HepG2 (cell line): ENCODE results near the gene HLF. TPM values are rescaled to one million over a fixed set of nuclear protein-coding genes. Genes with fewer than 3 reads are reported as not detected.
A peak's percentile ranks its signal among the peaks of the same experiment; 100 is the strongest.

ENCODE experiments used
- ATF2 ChIP-seq: sonication (generic); formaldehyde crosslinking; IDR thresholded peaks from 2 replicates; pipeline ENCODE4 v1.4.0; 2020; ENCODE audit warnings: missing genetic modification reagents
- BHLHE40 ChIP-seq: IDR thresholded peaks from 2 replicates; pipeline ENCODE4 v1.6.1; 2011; ENCODE audit warnings: low read length, improper control_type of control experiment
- CHCHD3 ChIP-seq: sonication (generic); formaldehyde crosslinking; IDR thresholded peaks from 2 replicates; pipeline ENCODE4 v1.8.0; 2022; ENCODE audit warnings: mild to moderate bottlenecking, missing genetic modification reagents, moderate library complexity
- CTCF ChIP-seq: sonication (generic); formaldehyde crosslinking; IDR thresholded peaks from 2 replicates; pipeline ENCODE4 v1.5.0; 2020; ENCODE audit warnings: mild to moderate bottlenecking, missing genetic modification reagents, moderate library complexity
- ELF1 ChIP-seq: sonication (generic); formaldehyde crosslinking; IDR thresholded peaks from 2 replicates; pipeline ENCODE4 v1.4.0; 2020; ENCODE audit warnings: missing genetic modification reagents
- IRF2 ChIP-seq: IDR thresholded peaks from 2 replicates; pipeline ENCODE4 v1.6.1; 2018; ENCODE audit warnings: missing genetic modification reagents, missing compliant biosample characterization
- MAF1 ChIP-seq: sonication (generic); formaldehyde crosslinking; IDR thresholded peaks from 2 replicates; pipeline ENCODE4 v1.5.0; 2020; ENCODE audit warnings: missing genetic modification reagents, borderline replicate concordance
- MAX ChIP-seq: IDR thresholded peaks from 2 replicates; pipeline ENCODE4 v1.6.1; 2012; ENCODE audit warnings: inconsistent platforms
- MLX ChIP-seq: IDR thresholded peaks from 2 replicates; pipeline ENCODE4 v1.6.1; 2016
- MXD3 ChIP-seq: IDR thresholded peaks from 2 replicates; pipeline ENCODE4 v1.6.1; 2016; ENCODE audit warnings: mild to moderate bottlenecking, missing biosample characterization, missing genetic modification reagents
- NCOA2 ChIP-seq: sonication (generic); formaldehyde crosslinking; IDR thresholded peaks from 2 replicates; pipeline ENCODE4 v1.8.0; 2022; ENCODE audit warnings: inconsistent platforms
- NFRKB ChIP-seq: fragments of 450-650 bp; IDR thresholded peaks from 2 replicates; pipeline ENCODE4 v1.6.1; 2017
- POGZ ChIP-seq: sonication (generic); formaldehyde crosslinking; IDR thresholded peaks from 2 replicates; pipeline ENCODE4 v1.4.0; 2020; ENCODE audit warnings: mild to moderate bottlenecking, missing genetic modification reagents
- RFXAP ChIP-seq: sonication (generic); formaldehyde crosslinking; IDR thresholded peaks from 2 replicates; pipeline ENCODE4 v1.4.0; 2020; ENCODE audit warnings: missing genetic modification reagents, borderline replicate concordance
- TCF12 ChIP-seq, 2 experiments: fragments of 450-650 bp in 1 of 2; sonication (generic) in 1 of 2; formaldehyde crosslinking in 1 of 2; IDR thresholded peaks; 2 replicates each; pipeline versions ENCODE4 v1.6.1 to v1.8.0; 2017 to 2022; ENCODE audit warnings: antibody characterized with exemption in 1 of 2, mild to moderate bottlenecking in 1 of 2, missing genetic modification reagents in 1 of 2, moderate library complexity in 1 of 2
- UBTF ChIP-seq: sonication (generic); formaldehyde crosslinking; IDR thresholded peaks from 2 replicates; pipeline ENCODE4 v1.4.0; 2020; ENCODE audit warnings: mild to moderate bottlenecking, missing genetic modification reagents
- ZBTB46 ChIP-seq: sonication (generic); formaldehyde crosslinking; IDR thresholded peaks from 2 replicates; pipeline ENCODE4 v1.4.0; 2020; ENCODE audit warnings: mild to moderate bottlenecking, missing genetic modification reagents, borderline replicate concordance
- ZFP1 ChIP-seq: IDR thresholded peaks from 2 replicates; pipeline ENCODE4 v1.6.1; 2016
- ZNF264 ChIP-seq: sonication (generic); formaldehyde crosslinking; IDR thresholded peaks from 2 replicates; pipeline ENCODE4 v1.4.0; 2020; ENCODE audit warnings: missing genetic modification reagents
- ZNF451 ChIP-seq: sonication (generic); formaldehyde crosslinking; IDR thresholded peaks from 2 replicates; pipeline ENCODE4 v1.5.0; 2020; ENCODE audit warnings: mild to moderate bottlenecking, missing genetic modification reagents
- polyA plus RNA-seq, 8 experiments: library from polyadenylated mRNA; depleted of rRNA in 3 of 8; stranded (reverse) in 7 of 8; unstranded in 1 of 8; fragments of >200 nt; fragmentation: Illumina TruSeq in 4 of 8; extraction: Trizol in 4 of 8; gene quantifications; 2 replicates each; pipeline versions ENCODE4 v1.2.1 to v1.2.3, GENCODE V29; 2011 to 2016; ENCODE audit warnings: low read depth in 4 of 8, missing spikeins in 1 of 8, mixed read lengths in 1 of 8; ENCODE audit not compliant: insufficient read depth in 1 of 8
- total RNA-seq, 5 experiments: library from RNA; depleted of rRNA; stranded (reverse); fragments of >200 nt; fragmentation: Illumina TruSeq; extraction: Trizol; gene quantifications; 2 replicates each; pipeline ENCODE4 v1.2.3, GENCODE V29; 2016; ENCODE audit warnings: low read depth in 1 of 5

Gene HLF
- total and polyA plus RNA-seq, 2 of the 13 experiments (the other 11 are each of a cell fraction or from before 2014, with no cell fraction given) = 202 to 346 TPM

GRCh38 chr17:55284001-55284884 lies 19.5 kb downstream of the HLF start (continued):
- TF ChIP-seq IRF2 (peak; percentile 86), NFRKB (no peak), ELF1 (peak; percentile 67), ATF2 (CRISPR knock-in tag) (peak; percentile 89), POGZ (CRISPR knock-in tag) (peak; percentile 87), ZNF451 (CRISPR knock-in tag) (peak; percentile 54; the same call in 1 of the 2 replicates), CHCHD3 (CRISPR knock-in tag) (no peak), ZFP1 (CRISPR knock-in tag) (peak; percentile 93), BHLHE40 (0 out of 2 replicates have a peak, but pooled peaks have one; percentile 31), RFXAP (CRISPR knock-in tag) (0 out of 2 replicates have a peak, but pooled peaks have one; percentile 38), MAF1 (CRISPR knock-in tag) (0 out of 2 replicates have a peak, but pooled peaks have one; percentile 14), NCOA2 (CRISPR knock-in tag) (peak; percentile 99), CTCF (CRISPR knock-in tag) (peak; percentile 22; the same call in 1 of the 2 replicates), TCF12 (IDR thresholded peaks at IDR 0.05) (no peak), TCF12 (CRISPR knock-in tag; IDR thresholded peaks at IDR 0.05) (peak; percentile 87), MAX (no peak; the same call in 1 of the 2 replicates), ZBTB46 (CRISPR knock-in tag) (peak; percentile 84), ZNF264 (CRISPR knock-in tag) (no peak; the same call in 1 of the 2 replicates), MLX (peak; percentile 92), MXD3 (CRISPR knock-in tag) (0 out of 2 replicates have a peak, but pooled peaks have one; percentile 68), UBTF (CRISPR knock-in tag) (peak; percentile 38)
